Measurements from ENCODE around the gene KCNQ5.

GRCh38 chr6:73078908-73079610, 457.2 kb downstream of the KCNQ5 start:
- no peak for TF ChIP-seq POLR2A (IDR thresholded peaks at IDR 0.05)
- TF ChIP-seq CTCF (IDR thresholded peaks at IDR 0.05) = no peak
